COLO829 (cell line): ENCODE measurements around the gene SIRPB2.

ENCODE experiments used
- DNase-seq: peaks from one replicate; pipeline ENCODE4 v3.0.0; 2012; ENCODE audit warnings: low spot score

Gene SIRPB2

GRCh38 chr20:1440024-1440423 is 51.2 kb downstream of the SIRPB2 start:
- DNase-seq: no peak

DNA sequence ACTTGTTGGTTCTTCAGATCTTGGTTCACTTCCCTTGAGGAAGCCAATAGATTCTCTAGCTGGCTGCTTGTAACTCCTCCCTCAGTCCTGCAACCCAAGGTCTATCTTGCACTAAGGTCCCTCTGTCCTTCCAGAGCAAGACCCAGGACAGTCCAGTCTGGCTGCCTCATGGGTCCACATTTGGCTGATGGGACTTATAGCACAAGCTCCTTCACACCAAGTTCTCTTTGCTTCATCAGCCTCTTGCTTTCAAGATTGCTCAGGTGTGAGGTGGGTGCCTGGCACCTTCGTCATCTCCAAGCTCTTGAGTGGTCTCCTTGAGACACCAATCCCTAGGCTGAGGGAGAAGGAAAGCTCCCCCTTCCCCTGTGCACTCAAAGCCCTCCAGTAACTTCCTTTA is 52.9 kb downstream of the SIRPB2 start:
- DNase-seq: no peak

DNA sequence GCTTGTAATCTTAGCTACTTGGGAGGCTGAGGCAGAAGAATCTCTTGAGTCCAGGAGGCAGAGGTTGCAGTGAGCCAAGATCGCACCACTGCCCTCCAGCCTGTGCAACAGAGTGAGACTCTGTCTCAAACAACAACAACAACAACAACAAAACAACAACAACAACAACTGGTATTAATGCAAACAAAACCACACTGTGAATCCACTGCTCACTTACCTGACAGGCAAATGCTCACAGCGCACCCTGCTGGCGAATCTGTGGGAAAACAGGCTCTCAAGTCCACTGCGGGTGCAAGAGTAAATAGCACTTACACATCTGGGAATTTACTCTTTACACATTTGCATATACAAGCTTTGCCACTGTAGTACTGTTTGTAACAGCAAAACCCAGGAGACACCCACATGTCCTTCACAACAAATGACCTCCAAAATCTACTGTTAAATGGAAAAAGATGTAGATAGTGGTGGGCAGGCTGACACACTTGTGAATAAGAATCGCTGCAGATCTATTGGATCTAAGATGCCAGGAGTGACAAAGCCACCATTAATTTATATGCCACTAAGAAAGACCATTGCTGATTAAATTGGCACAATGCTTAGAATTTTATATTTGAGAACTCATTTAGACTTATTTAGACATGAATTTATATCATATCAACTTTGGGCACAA is 53.9 kb downstream of the SIRPB2 start:
- DNase-seq: peak; percentile 85

DNA sequence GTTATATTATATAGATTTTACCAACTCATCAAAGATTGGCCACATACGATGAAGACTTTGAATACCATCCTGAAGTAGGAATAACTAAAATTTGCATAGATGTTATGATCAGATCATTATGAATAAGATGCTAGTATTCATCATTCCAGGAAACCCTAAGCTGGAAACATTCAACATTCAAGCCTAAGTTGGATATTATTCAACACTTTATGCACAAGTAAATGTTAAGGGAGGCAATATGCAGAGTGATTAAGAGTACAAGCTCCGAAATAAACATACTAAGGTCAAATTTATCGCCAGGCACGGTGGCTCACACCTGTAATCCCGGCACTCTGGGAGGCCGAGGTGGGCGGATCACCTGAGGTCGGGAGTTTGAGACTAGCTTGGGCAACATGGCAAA is 55.0 kb downstream of the SIRPB2 start:
- no peak for DNase-seq

GRCh38 chr20:1435337-1435699 is 55.9 kb downstream of the SIRPB2 start:
- DNase-seq: no peak

GRCh38 chr20:1434571-1435336 is 56.5 kb downstream of the SIRPB2 start:
- peak; percentile 64 for DNase-seq

DNA sequence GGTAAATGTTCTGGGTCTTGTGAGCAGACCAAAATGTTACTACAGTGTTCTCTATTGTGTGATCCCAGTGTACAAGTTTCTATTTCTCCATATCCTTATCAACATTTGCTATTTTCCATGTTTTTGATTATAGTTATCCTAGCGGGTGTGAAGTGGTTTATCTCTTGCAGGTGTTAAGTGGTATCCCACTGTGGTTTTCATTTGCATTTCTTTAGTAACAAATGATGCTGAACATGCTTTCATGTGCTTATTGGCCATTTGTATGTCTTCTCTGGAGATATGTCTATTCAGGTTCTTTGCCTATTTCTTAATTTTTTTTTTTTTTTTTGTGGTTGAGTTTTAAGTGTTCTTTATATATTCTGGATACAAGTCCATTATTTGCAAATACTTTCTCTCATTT is 60.1 kb downstream of the SIRPB2 start:
- no peak for DNase-seq

- peak; percentile 68 for DNase-seq
Observed at GRCh38 chr20:1430004-1430451, 61.2 kb downstream of the SIRPB2 start.

DNA sequence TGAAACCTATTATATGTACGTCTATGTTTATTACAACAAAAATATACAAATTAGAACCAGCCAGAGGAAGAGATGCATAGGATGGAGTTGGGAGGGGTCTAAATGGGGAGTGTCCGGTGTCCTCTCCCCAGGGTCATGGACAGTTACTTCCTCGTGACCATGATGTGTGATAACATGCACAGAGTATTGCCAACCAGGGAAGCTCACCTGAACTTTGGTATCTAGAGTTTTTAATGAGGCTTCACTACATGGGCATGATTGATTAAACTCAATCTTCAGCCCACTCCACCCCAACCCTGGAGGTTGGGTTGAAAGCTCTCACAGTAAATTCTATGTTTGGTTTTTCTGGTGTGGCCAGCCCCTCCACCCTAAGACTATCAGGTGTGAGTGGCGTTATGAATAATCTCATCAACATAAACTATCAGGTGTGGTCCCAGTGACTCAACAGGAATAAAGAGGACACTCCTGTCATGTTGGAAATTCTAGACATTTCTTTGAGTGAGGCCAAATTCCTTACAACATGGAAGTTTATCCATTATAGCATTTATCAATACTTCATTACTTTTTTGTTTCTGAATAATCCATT is 62.0 kb downstream of the SIRPB2 start:
- no peak for DNase-seq

GRCh38 chr20:1427457-1428054 is 63.7 kb downstream of the SIRPB2 start:
- DNase-seq: no peak

GRCh38 chr20:1426231-1426849 is 64.9 kb downstream of the SIRPB2 start:
- DNase-seq: no peak
